Prostate gland (tissue), 2 donors: ENCODE data around the gene GABBR2.

Source experiments
- POLR2A ChIP-seq: fragments of 450-650 bp; IDR thresholded peaks from one replicate; pipeline ENCODE4 v1.6.1; 2016; ENCODE audit warnings: antibody characterized with exemption, mild to moderate bottlenecking
- TF ChIP-seq, protein P1 (sequence below), 4 experiments: fragments of 200-600 bp in 2 of 4; fragments of 450-650 bp in 2 of 4; sonication (generic) in 2 of 4; IDR thresholded peaks; 1 replicate in 3 of 4; 2 replicates in 1 of 4; pipeline ENCODE4 v1.5.1; 2016 to 2019; ENCODE audit warnings: antibody characterized with exemption in 4 of 4, mild to moderate bottlenecking in 2 of 4, moderate library complexity in 2 of 4

GRCh38 chr9:98708103-98708932 is 417 bp downstream of the GABBR2 start:
- TF ChIP-seq, protein P1, sequence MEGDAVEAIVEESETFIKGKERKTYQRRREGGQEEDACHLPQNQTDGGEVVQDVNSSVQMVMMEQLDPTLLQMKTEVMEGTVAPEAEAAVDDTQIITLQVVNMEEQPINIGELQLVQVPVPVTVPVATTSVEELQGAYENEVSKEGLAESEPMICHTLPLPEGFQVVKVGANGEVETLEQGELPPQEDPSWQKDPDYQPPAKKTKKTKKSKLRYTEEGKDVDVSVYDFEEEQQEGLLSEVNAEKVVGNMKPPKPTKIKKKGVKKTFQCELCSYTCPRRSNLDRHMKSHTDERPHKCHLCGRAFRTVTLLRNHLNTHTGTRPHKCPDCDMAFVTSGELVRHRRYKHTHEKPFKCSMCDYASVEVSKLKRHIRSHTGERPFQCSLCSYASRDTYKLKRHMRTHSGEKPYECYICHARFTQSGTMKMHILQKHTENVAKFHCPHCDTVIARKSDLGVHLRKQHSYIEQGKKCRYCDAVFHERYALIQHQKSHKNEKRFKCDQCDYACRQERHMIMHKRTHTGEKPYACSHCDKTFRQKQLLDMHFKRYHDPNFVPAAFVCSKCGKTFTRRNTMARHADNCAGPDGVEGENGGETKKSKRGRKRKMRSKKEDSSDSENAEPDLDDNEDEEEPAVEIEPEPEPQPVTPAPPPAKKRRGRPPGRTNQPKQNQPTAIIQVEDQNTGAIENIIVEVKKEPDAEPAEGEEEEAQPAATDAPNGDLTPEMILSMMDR (IDR thresholded peaks at IDR 0.05): no peak
- no peak for TF ChIP-seq POLR2A
